ENCODE data around the gene RPL38. TPM values are rescaled to one million over a fixed set of nuclear protein-coding genes. Genes with fewer than 3 reads are reported as not detected.

The RPL38 gene
- 1,000 to 10,000 TPM; 1,064 to 1,066 TPM for total RNA-seq

GRCh38 chr17:74203439-74204240 lies at the start of gene RPL38:
Gene RPL38, plus strand, starts transcription at chr17:74203678. Its CDS starts 278 bp downstream, at chr17:74203956.
- peak within 1 kb of the TSS; percentile 98 for H3K4me3 Mint-ChIP-seq
- peak; percentile 96 for DNase-seq
- H3K4me1 Mint-ChIP-seq: peaks cover 45% of the 10 kb centered on the region
- no peaks in the 10 kb centered on the region for H3K9me3 Mint-ChIP-seq
- peak within 1 kb of the TSS; percentile 91 for H3K27ac Mint-ChIP-seq
- CTCF ChIA-PET: interaction anchor here (0.6 to 2.6 kb wide), 15 partner anchors 9 to 616 kb away, joined by 3 to 10 read pairs (median 4); partner anchors contain the start of gene TTYH2
- H3K36me3 Mint-ChIP-seq (ENCODE audit: low read depth): peaks cover 40% of the 10 kb centered on the region
- POLR2A ChIA-PET: interaction anchor here (0.7 to 4.0 kb wide), 11 partner anchors 8 to 175 kb away, joined by 3 to 36 read pairs (median 4); partner anchors contain the start of gene TTYH2
- peaks cover 24% of the 10 kb centered on the region for H3K27me3 Mint-ChIP-seq

GRCh38 chr17:74153821-74154430 lies 49.6 kb upstream of the RPL38 start:
- Mint-ChIP-seq H3K9me3 (no peaks in the 10 kb centered on the region), H3K4me1 (no peaks in the 10 kb centered on the region), H3K4me3 (no peak overlapping the region), H3K27ac (no peak overlapping the region), H3K27me3 (peaks cover 10% of the 10 kb centered on the region), H3K36me3 (ENCODE audit: low read depth) (no peaks in the 10 kb centered on the region)
- CTCF ChIA-PET: no interaction called here
- POLR2A ChIA-PET: no interaction called here
- no peak for DNase-seq

GRCh38 chr17:74156878-74157277 lies 46.6 kb upstream of the RPL38 start:
- H3K27me3 Mint-ChIP-seq: peaks cover 3% of the 10 kb centered on the region
- DNase-seq: no peak
- no peaks in the 10 kb centered on the region for H3K4me1 Mint-ChIP-seq
- no peak overlapping the region for H3K27ac Mint-ChIP-seq
- no peaks in the 10 kb centered on the region for H3K9me3 Mint-ChIP-seq
- no peak overlapping the region for H3K4me3 Mint-ChIP-seq
- POLR2A ChIA-PET: no interaction called here
- CTCF ChIA-PET: no interaction called here
- H3K36me3 Mint-ChIP-seq (ENCODE audit: low read depth): no peaks in the 10 kb centered on the region

GRCh38 chr17:74157366-74157765 lies 46.1 kb upstream of the RPL38 start:
- CTCF ChIA-PET: no interaction called here
- no peak overlapping the region for H3K27ac Mint-ChIP-seq
- H3K9me3 Mint-ChIP-seq: no peaks in the 10 kb centered on the region
- H3K27me3 Mint-ChIP-seq: peaks cover 3% of the 10 kb centered on the region
- no peaks in the 10 kb centered on the region for H3K36me3 Mint-ChIP-seq (ENCODE audit: low read depth)
- POLR2A ChIA-PET: no interaction called here
- H3K4me3 Mint-ChIP-seq: no peak overlapping the region
- H3K4me1 Mint-ChIP-seq: no peaks in the 10 kb centered on the region
- DNase-seq: no peak

- H3K4me3 Mint-ChIP-seq: no peak overlapping the region
- peaks cover 3% of the 10 kb centered on the region for H3K27me3 Mint-ChIP-seq
- DNase-seq: no peak
- ChIA-PET CTCF (no interaction called here), POLR2A (no interaction called here)
- H3K9me3 Mint-ChIP-seq: no peaks in the 10 kb centered on the region
- H3K27ac Mint-ChIP-seq: no peak overlapping the region
- no peaks in the 10 kb centered on the region for H3K36me3 Mint-ChIP-seq (ENCODE audit: low read depth)
- no peaks in the 10 kb centered on the region for H3K4me1 Mint-ChIP-seq
Observed at GRCh38 chr17:74158761-74159160, 44.7 kb upstream of the RPL38 start.

GRCh38 chr17:74159226-74159840 lies 44.1 kb upstream of the RPL38 start:
- CTCF ChIA-PET: no interaction called here

GRCh38 chr17:74160656-74161502 lies 42.6 kb upstream of the RPL38 start:
- Mint-ChIP-seq H3K27ac (no peak overlapping the region), H3K4me3 (no peak overlapping the region), H3K4me1 (no peaks in the 10 kb centered on the region), H3K27me3 (peaks cover 2% of the 10 kb centered on the region), H3K9me3 (no peaks in the 10 kb centered on the region), H3K36me3 (ENCODE audit: low read depth) (no peaks in the 10 kb centered on the region)
- DNase-seq: no peak
- ChIA-PET POLR2A (no interaction called here), CTCF (no interaction called here)

More at GRCh38 chr17:74159226-74159840, 44.1 kb upstream of the RPL38 start:
- POLR2A ChIA-PET: no interaction called here
- Mint-ChIP-seq H3K27ac (no peak overlapping the region), H3K4me1 (no peaks in the 10 kb centered on the region), H3K27me3 (peaks cover 3% of the 10 kb centered on the region), H3K9me3 (no peaks in the 10 kb centered on the region), H3K36me3 (ENCODE audit: low read depth) (no peaks in the 10 kb centered on the region), H3K4me3 (no peak overlapping the region)
- no peak for DNase-seq

- H3K36me3 Mint-ChIP-seq (ENCODE audit: low read depth): no peaks in the 10 kb centered on the region
- no peak overlapping the region for H3K27ac Mint-ChIP-seq
- H3K4me1 Mint-ChIP-seq: no peaks in the 10 kb centered on the region
- ChIA-PET CTCF (no interaction called here), POLR2A (no interaction called here)
- no peak overlapping the region for H3K4me3 Mint-ChIP-seq
- DNase-seq: no peak
- H3K27me3 Mint-ChIP-seq: peaks cover 6% of the 10 kb centered on the region
- no peaks in the 10 kb centered on the region for H3K9me3 Mint-ChIP-seq
Observed at GRCh38 chr17:74161503-74161875, 42.0 kb upstream of the RPL38 start.

GRCh38 chr17:74163271-74163821 lies 40.1 kb upstream of the RPL38 start:
- H3K36me3 Mint-ChIP-seq (ENCODE audit: low read depth): no peaks in the 10 kb centered on the region
- no peak for DNase-seq
- no peak overlapping the region for H3K4me3 Mint-ChIP-seq
- no peaks in the 10 kb centered on the region for H3K9me3 Mint-ChIP-seq
- peaks cover 18% of the 10 kb centered on the region for H3K27me3 Mint-ChIP-seq
- no peak overlapping the region for H3K27ac Mint-ChIP-seq
- no peaks in the 10 kb centered on the region for H3K4me1 Mint-ChIP-seq
- CTCF ChIA-PET: no interaction called here
- POLR2A ChIA-PET: no interaction called here

- no peak overlapping the region for H3K27ac Mint-ChIP-seq
- H3K4me1 Mint-ChIP-seq: no peaks in the 10 kb centered on the region
- H3K27me3 Mint-ChIP-seq: peaks cover 18% of the 10 kb centered on the region
- no peaks in the 10 kb centered on the region for H3K36me3 Mint-ChIP-seq (ENCODE audit: low read depth)
- no peak for DNase-seq
- POLR2A ChIA-PET: no interaction called here
- no peak overlapping the region for H3K4me3 Mint-ChIP-seq
- H3K9me3 Mint-ChIP-seq: no peaks in the 10 kb centered on the region
- CTCF ChIA-PET: no interaction called here
Observed at GRCh38 chr17:74163836-74164235, 39.6 kb upstream of the RPL38 start.

- Mint-ChIP-seq H3K27me3 (peaks cover 20% of the 10 kb centered on the region), H3K9me3 (no peaks in the 10 kb centered on the region), H3K4me1 (no peaks in the 10 kb centered on the region), H3K4me3 (no peak overlapping the region), H3K27ac (no peak overlapping the region), H3K36me3 (ENCODE audit: low read depth) (no peaks in the 10 kb centered on the region)
- POLR2A ChIA-PET: no interaction called here
- no peak for DNase-seq
- CTCF ChIA-PET: no interaction called here
Observed at GRCh38 chr17:74164446-74165045, 38.9 kb upstream of the RPL38 start.

GRCh38 chr17:74165797-74166365 lies 37.6 kb upstream of the RPL38 start:
- Mint-ChIP-seq H3K4me3 (no peak overlapping the region), H3K9me3 (no peaks in the 10 kb centered on the region), H3K4me1 (no peaks in the 10 kb centered on the region), H3K36me3 (ENCODE audit: low read depth) (no peaks in the 10 kb centered on the region), H3K27me3 (peaks cover 23% of the 10 kb centered on the region), H3K27ac (no peak overlapping the region)
- POLR2A ChIA-PET: no interaction called here
- CTCF ChIA-PET: no interaction called here
- no peak for DNase-seq

Data from activated CD4-positive, alpha-beta memory T cell treated with anti-CD3 and anti-CD28 coated beads, Interleukin-2, amount 10 ng/mL, durations not matched to agents 7 days and 5 days (primary cell).